GM21526 (cell line): ENCODE results near the gene PPP1R2.

Experiments used
- ATAC-seq: cut with Tn5 transposase; IDR thresholded peaks from one replicate; pipeline ENCODE4 v1.9.1; 2021; ENCODE audit warnings: moderate library complexity; ENCODE audit not compliant: unreplicated experiment, low FRiP score

Gene PPP1R2

GRCh38 chr3:195466251-195466650, 76.9 kb downstream of the PPP1R2 start:
- ATAC-seq, result no peak
